Ovary (tissue), 9 donors: ENCODE results near the gene OR51F2. TPM values are rescaled to one million over a fixed set of nuclear protein-coding genes. Genes with fewer than 3 reads are reported as not detected.

ENCODE experiments used
- polyA plus RNA-seq, 2 donors: library from polyadenylated mRNA; stranded (reverse); fragments of 200-250 nt in 1 of 2; fragments of 350-450 nt in 1 of 2; fragmentation: Illumina TruSeq in 1 of 2; extraction: RNeasy Lipid Tissue Mini Kit (QIAGEN cat#74804) in 1 of 2; gene quantifications; one replicate each; pipeline ENCODE4 v1.2.3, GENCODE V29; 2013 to 2014
- total RNA-seq, 7 donors: library from RNA; depleted of rRNA in 2 of 7; stranded (reverse); fragments of >200 nt in 2 of 7; fragmentation: NEBNext Ultra II Directional in 3 of 7; extraction: Animal tissue kit (Norgen Biotek cat#: 25700) in 3 of 7; gene quantifications; one replicate each; pipeline versions ENCODE4 v1.1.0 to v1.2.4, GENCODE V29; 2016 to 2023
- donor health status: DM: no; HTN: no; CAD: no; lungs with moderate emphysema.
- donor health status: DM: no; HTN: no; CAD: no.
- donor health status: Bipolar disorder and iron deficiency.
- donor health status: DM: yes; HTN: yes; CAD: no.
- donor health status: DM: no; HTN: no; CAD: no.
- donor health status: DM: yes; HTN: yes; CAD: no.

The OR51F2 gene
- total and polyA plus RNA-seq, 9 donors = not detected

Other genes starting within 250 kb of the OR51F2 start
- gene OR52I2, start 239.6 kb upstream of the OR51F2 start, total RNA-seq = not detected
- not detected for gene OR52I2, start 239.6 kb upstream of the OR51F2 start, polyA plus RNA-seq
- gene OR52I1, start 227.3 kb upstream of the OR51F2 start, total RNA-seq = not detected
- gene OR52I1, start 227.3 kb upstream of the OR51F2 start, polyA plus RNA-seq = not detected
- gene TRIM68, start 213.1 kb upstream of the OR51F2 start, total RNA-seq = 10 to 100 TPM; 13.2 to 18.7 (median 16.1) TPM
- gene TRIM68, start 213.1 kb upstream of the OR51F2 start, polyA plus RNA-seq = 10 to 100 TPM; 14.1 to 19.9 TPM
- gene OR51D1, start 183.8 kb upstream of the OR51F2 start, total RNA-seq = not detected
- not detected for gene OR51D1, start 183.8 kb upstream of the OR51F2 start, polyA plus RNA-seq
- gene OR51E1, start 177.3 kb upstream of the OR51F2 start, total RNA-seq = 1 to 10 TPM in 1 of 7 donors, under 1 TPM in 5, not detected in 1; 0.12 to 1.4 (median 0.27) TPM
- gene OR51E1, start 177.3 kb upstream of the OR51F2 start, polyA plus RNA-seq = 1 to 10 TPM; 1.6 to 3.5 TPM
- under 1 TPM in 4 of 7 donors, not detected in 3; 0.11 to 0.65 (median 0.23) TPM for gene OR51E2, start 123.5 kb upstream of the OR51F2 start, total RNA-seq
- 1 to 10 TPM in 1 of 2 donors, under 1 TPM in 1; 0.67 to 2.0 TPM for gene OR51E2, start 123.5 kb upstream of the OR51F2 start, polyA plus RNA-seq
- gene MMP26, start 116.5 kb upstream of the OR51F2 start, total RNA-seq = under 1 TPM in 1 of 7 donors, not detected in 6; 0.23 TPM
- not detected for gene MMP26, start 116.5 kb upstream of the OR51F2 start, polyA plus RNA-seq
- not detected for gene OR51F1, start 51.4 kb upstream of the OR51F2 start, total RNA-seq
- gene OR51F1, start 51.4 kb upstream of the OR51F2 start, polyA plus RNA-seq = not detected
- gene OR52R1, start 16.9 kb upstream of the OR51F2 start, total RNA-seq = not detected
- gene OR52R1, start 16.9 kb upstream of the OR51F2 start, polyA plus RNA-seq = not detected
- gene OR51S1, start 27.9 kb downstream of the OR51F2 start, total RNA-seq = not detected
- gene OR51S1, start 27.9 kb downstream of the OR51F2 start, polyA plus RNA-seq = not detected
- gene OR51T1, start 60.6 kb downstream of the OR51F2 start, total RNA-seq = not detected
- not detected for gene OR51T1, start 60.6 kb downstream of the OR51F2 start, polyA plus RNA-seq
- not detected for gene OR51A7, start 82.5 kb downstream of the OR51F2 start, total RNA-seq
- gene OR51A7, start 82.5 kb downstream of the OR51F2 start, polyA plus RNA-seq = not detected
- gene OR51G2, start 98.0 kb downstream of the OR51F2 start, total RNA-seq = not detected
- not detected for gene OR51G2, start 98.0 kb downstream of the OR51F2 start, polyA plus RNA-seq
- gene OR51G1, start 103.0 kb downstream of the OR51F2 start, total RNA-seq = not detected
- gene OR51G1, start 103.0 kb downstream of the OR51F2 start, polyA plus RNA-seq = not detected
- gene OR51A4, start 126.3 kb downstream of the OR51F2 start, total RNA-seq = not detected
- not detected for gene OR51A4, start 126.3 kb downstream of the OR51F2 start, polyA plus RNA-seq
- gene OR51A2, start 134.4 kb downstream of the OR51F2 start, total RNA-seq = not detected
- gene OR51A2, start 134.4 kb downstream of the OR51F2 start, polyA plus RNA-seq = not detected
- not detected for gene OR51L1, start 173.5 kb downstream of the OR51F2 start, total RNA-seq
- gene OR51L1, start 173.5 kb downstream of the OR51F2 start, polyA plus RNA-seq = not detected
- not detected for gene OR52J3, start 225.2 kb downstream of the OR51F2 start, total RNA-seq
- gene OR52J3, start 225.2 kb downstream of the OR51F2 start, polyA plus RNA-seq = not detected
- not detected for gene OR52E2, start 238.3 kb downstream of the OR51F2 start, total RNA-seq
- not detected for gene OR52E2, start 238.3 kb downstream of the OR51F2 start, polyA plus RNA-seq
- not detected for gene OR52E1, start 248.3 kb downstream of the OR51F2 start, total RNA-seq
- not detected for gene OR52E1, start 248.3 kb downstream of the OR51F2 start, polyA plus RNA-seq